ENCODE measurements around the gene GNGT1.

- TF ChIP-seq POLR2AphosphoS5 (IDR thresholded peaks at IDR 0.05; ENCODE audit: low read depth, low read length) (no peak), EP300 (IDR thresholded peaks at IDR 0.05; ENCODE audit: borderline replicate concordance in 1 of 2, low read depth in 1 of 2, low read length in 1 of 2) (no peak), USF1 (IDR thresholded peaks at IDR 0.05; ENCODE audit: borderline replicate concordance, low read depth) (no peak)
- TF ChIP-seq, protein P1, sequence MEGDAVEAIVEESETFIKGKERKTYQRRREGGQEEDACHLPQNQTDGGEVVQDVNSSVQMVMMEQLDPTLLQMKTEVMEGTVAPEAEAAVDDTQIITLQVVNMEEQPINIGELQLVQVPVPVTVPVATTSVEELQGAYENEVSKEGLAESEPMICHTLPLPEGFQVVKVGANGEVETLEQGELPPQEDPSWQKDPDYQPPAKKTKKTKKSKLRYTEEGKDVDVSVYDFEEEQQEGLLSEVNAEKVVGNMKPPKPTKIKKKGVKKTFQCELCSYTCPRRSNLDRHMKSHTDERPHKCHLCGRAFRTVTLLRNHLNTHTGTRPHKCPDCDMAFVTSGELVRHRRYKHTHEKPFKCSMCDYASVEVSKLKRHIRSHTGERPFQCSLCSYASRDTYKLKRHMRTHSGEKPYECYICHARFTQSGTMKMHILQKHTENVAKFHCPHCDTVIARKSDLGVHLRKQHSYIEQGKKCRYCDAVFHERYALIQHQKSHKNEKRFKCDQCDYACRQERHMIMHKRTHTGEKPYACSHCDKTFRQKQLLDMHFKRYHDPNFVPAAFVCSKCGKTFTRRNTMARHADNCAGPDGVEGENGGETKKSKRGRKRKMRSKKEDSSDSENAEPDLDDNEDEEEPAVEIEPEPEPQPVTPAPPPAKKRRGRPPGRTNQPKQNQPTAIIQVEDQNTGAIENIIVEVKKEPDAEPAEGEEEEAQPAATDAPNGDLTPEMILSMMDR (IDR thresholded peaks at IDR 0.05) = no peak
Measured at GRCh38 chr7:93858857-93859256, 47.5 kb upstream of the GNGT1 start.

All from SK-N-SH (cell line).